GM15510 (cell line): ENCODE data around the gene CHRNB2.

Source experiments
- POLR2A ChIP-seq: IDR thresholded peaks from 3 replicates; pipeline ENCODE4 v1.6.1; 2011; ENCODE audit warnings: borderline replicate concordance; ENCODE audit not compliant: insufficient read length; ENCODE audit errors: extremely low read depth

The CHRNB2 gene

GRCh38 chr1:154624746-154625643 lies 57.4 kb downstream of the CHRNB2 start:
- TF ChIP-seq POLR2A = no peak

DNA sequence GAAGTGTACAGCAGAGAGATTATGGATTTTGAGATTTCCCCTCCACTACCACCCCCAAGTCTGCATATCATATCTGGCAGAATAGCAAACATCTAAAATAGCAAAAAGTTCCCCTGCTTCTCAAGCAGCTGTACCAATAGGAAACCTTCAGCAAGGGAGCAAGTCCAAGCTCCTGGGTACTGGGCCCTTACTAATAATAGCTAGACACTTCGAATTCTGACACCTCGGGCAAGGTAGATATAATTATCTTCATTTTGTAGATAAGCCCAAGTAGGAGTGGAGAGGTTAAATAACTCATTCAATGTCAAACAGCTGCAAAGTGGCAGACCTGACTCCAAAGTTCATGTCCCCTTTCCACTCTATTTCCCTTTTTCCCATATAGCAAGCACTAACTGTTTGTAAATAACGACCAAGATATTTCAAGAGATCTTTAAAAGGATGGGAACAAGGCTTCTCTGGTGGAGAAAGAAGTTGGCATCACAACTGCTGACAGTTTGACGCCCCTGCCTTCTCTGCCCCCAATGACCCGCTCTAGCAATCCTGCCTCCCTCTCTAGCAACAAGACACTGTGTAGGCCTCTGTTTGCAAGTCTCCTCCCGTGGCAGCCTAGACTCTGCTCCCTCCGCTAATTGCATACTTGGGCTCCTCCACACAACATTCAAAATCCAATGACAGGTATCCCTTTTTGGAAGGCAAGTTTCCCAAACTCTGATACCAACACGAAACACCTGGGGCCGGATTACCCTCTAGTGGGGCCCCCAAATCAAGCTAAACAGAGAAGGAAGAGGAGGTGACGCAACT lies 59.1 kb downstream of the CHRNB2 start:
- TF ChIP-seq POLR2A = no peak

DNA sequence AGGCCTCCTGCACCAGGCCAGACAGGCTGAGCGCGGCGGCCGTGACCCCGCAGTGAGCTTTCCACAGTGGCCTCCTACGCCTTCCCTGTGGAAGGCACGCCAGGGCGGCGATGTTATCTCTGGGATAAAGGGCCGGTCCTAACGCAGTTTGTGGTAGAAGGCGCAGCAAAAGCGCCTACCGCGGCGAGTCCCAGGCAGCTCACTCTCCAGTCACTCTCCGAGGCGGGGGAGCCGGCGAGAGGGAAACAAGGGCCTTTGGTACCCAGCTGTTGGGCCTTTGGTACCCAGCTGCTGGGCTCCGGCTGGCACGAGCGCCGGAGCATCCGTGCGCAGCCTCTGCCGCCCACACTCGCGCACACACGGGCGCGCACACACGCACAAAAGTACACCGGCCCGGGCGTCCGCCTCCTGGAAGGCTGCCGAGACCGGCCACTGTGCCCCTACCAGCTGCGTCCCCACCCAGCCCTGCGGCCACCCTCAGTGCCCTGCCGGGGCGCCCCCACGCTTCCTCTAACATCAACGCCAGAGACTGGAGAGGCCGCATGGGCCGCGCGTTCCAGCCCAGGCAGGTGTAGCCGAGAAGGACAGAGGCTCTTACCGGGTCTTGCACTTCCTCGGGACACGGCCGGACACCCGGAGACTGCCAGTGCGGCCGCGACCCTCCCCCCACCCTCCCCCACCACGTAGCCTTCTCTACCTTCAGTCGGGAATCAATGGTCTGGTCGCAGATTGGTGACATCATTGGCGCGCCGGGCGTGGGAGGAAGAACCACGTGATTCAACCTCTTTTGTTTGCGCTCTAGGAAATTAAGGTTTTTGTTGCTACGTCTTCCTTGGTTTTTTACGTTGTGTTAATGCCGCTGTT lies 59.9 kb downstream of the CHRNB2 start:
- TF ChIP-seq POLR2A = peak; percentile 55

DNA sequence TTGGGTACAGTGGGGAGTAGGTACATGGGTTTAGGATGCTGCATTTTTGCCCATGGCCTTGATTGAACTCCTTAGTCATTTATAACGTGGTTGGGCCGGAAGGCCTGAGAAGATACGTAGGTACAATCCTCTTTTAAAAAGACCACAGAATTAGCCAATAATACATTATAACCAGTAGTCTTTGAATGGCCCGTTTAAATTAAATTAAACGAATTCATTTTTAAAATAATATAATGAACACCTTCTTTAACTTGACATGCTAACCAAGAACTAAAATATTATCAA lies 60.5 kb downstream of the CHRNB2 start:
- no peak for TF ChIP-seq POLR2A

- TF ChIP-seq POLR2A = no peak
Observed at GRCh38 chr1:154629061-154629674, 61.6 kb downstream of the CHRNB2 start.
